Measurements from ENCODE around the gene ADSS1.

Gene ADSS1

DNA sequence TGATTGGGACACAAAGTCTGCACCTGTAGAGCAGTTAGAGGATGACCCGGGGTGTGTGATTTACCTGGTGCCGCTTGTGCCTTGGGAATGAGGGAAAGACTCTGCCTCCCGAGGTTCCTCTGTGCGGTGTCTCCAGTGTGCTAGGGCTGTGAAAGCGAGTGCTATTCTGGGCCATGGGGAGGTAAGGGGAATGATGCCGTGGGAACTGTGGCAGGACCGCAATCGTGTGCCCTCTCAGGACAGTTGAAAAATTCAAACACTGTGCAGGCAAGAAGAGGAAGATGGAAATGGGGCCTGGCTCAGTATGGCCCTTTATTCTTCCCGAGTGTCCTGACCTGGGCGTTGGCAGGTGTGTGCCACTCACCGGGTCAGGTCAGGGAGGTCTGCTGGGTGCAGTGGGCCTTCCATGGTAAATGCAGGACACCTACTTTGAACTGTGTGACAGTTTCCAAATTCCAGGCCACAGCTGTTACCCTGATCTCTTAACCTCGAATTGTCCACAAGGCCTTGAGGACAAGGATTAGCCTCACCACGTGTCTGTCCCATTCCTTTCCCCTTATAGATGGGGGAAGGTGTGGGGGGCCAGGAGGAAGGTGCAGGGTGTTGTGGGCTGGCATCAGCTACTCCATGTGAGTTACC lies 30.3 kb downstream of the ADSS1 start:
- TF ChIP-seq, protein P1, sequence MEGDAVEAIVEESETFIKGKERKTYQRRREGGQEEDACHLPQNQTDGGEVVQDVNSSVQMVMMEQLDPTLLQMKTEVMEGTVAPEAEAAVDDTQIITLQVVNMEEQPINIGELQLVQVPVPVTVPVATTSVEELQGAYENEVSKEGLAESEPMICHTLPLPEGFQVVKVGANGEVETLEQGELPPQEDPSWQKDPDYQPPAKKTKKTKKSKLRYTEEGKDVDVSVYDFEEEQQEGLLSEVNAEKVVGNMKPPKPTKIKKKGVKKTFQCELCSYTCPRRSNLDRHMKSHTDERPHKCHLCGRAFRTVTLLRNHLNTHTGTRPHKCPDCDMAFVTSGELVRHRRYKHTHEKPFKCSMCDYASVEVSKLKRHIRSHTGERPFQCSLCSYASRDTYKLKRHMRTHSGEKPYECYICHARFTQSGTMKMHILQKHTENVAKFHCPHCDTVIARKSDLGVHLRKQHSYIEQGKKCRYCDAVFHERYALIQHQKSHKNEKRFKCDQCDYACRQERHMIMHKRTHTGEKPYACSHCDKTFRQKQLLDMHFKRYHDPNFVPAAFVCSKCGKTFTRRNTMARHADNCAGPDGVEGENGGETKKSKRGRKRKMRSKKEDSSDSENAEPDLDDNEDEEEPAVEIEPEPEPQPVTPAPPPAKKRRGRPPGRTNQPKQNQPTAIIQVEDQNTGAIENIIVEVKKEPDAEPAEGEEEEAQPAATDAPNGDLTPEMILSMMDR (conservative IDR thresholded peaks at IDR 0.05; ENCODE audit: low read depth, low read length): no peak
- no peak for DNase-seq (ENCODE audit: low read depth)
- peak overlapping the region; percentile 99 for H3K4me3 ChIP-seq (ENCODE audit: low read depth, low read length)

DNA sequence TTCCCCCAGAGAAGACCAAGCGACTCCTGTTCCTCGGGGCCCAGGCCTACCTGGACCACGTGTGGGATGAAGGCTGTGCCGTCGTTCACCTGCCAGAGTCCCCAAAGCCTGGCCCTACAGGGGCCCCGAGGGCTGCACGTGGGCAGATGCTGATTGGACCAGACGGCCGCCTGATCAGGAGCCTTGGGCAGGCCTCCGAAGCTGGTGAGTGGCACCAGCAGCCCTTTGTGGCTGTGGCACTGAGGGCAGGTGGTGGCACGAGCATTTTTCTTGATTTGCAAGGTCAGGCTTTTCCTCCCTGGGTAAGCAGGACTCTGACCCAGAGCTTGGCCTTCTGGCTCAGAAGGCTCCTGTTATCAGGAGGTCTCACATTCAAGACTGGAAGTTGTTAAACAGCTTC lies 31.6 kb downstream of the ADSS1 start:
- no peak for DNase-seq (ENCODE audit: low read depth)
- no peak overlapping the region for H3K4me3 ChIP-seq (ENCODE audit: low read depth, low read length)
- TF ChIP-seq, protein P1 (conservative IDR thresholded peaks at IDR 0.05; ENCODE audit: low read depth, low read length): no peak

DNA sequence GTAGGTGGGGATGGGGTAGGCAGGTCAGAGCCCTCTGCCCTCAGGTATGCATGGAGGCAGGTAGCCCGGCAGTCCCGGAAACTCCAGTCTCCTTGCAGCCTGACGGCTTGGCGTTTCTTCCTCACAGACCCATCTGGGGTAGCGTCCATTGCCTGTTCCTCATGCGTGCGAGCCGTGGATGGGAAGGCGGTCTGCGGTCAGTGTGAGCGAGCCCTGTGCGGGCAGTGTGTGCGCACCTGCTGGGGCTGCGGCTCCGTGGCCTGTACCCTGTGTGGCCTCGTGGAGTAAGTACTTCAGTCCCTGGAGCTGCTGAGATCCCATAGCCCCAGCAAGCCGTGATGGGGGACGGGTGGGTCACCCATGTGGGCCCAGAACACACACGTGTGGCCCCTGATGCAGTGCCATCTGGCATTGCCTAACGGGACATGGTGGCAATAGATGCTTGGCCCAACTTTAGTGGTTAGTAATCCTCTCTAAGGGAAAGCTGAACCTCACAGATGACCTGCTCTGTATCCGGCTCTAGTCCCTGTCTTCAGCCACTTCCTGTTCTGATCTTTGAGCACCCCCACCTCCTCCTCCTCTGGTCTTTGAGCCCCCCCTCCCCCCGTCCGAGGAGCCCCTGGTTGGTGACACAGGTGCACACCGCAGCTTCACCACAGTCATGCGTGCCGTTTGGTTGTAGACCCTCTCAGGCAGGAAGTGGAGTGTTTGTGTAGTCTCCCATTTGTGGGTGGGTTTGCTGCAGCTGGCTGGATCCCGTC lies 32.6 kb downstream of the ADSS1 start:
- no peak overlapping the region for H3K4me3 ChIP-seq (ENCODE audit: low read depth, low read length)
- DNase-seq (ENCODE audit: low read depth): no peak
- TF ChIP-seq, protein P1 (conservative IDR thresholded peaks at IDR 0.05; ENCODE audit: low read depth, low read length): no peak

DNA sequence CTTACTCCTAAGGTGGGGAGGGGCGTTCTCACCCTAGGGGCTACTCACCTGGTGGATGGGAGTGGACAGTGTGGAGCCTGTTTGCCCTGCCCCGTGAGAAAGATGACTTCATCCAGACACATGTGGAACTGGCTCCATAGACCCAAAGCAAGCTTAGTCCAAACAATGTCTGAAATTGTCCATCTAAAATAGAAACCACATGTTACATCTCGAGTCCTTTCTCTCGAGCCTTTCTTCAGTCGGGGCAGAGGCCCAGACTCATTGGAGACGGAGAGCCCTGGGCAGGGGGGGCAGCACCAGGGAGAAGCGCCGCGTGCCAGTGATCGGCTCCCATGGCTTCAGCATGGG lies 33.2 kb downstream of the ADSS1 start:
- DNase-seq (ENCODE audit: low read depth): no peak
- TF ChIP-seq, protein P1 (conservative IDR thresholded peaks at IDR 0.05; ENCODE audit: low read depth, low read length): no peak
- no peak overlapping the region for H3K4me3 ChIP-seq (ENCODE audit: low read depth, low read length)

DNA sequence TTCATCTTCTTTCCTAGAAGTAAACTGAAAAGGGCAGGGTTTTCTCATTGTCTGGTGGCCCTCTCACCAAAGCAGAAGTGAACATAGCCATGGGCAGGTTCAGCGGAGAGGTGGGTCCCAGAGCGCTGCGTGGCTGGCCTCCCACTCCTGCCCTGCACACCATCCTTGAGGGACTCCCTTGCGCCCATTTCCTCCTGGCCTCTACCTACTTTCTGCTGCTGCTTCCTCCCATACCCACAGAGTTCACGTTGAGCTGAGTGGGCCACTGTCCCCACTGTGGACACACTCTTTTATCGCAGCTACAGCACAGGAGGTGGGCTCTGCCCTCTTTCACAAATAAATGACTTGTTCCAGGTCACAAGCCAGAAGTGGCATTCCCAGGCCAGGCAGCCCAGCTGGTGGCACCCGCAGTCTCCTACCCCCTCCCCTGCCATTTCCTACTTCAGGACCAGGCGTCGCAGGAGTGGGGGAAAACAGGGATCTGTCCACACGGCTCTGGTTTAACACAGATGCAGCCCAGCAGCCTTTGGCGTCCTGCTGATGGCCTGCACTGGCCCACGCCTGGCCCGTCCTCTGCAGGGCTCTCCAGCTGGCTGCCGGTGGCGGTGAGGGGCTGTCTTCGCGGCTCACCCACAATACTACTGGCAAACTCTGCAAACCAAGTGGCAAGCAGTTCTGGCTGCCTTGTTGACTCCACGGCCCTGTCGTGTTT lies 33.8 kb downstream of the ADSS1 start:
- no peak for DNase-seq (ENCODE audit: low read depth)
- H3K4me3 ChIP-seq (ENCODE audit: low read depth, low read length): no peak overlapping the region
- TF ChIP-seq, protein P1 (conservative IDR thresholded peaks at IDR 0.05; ENCODE audit: low read depth, low read length): no peak

DNA sequence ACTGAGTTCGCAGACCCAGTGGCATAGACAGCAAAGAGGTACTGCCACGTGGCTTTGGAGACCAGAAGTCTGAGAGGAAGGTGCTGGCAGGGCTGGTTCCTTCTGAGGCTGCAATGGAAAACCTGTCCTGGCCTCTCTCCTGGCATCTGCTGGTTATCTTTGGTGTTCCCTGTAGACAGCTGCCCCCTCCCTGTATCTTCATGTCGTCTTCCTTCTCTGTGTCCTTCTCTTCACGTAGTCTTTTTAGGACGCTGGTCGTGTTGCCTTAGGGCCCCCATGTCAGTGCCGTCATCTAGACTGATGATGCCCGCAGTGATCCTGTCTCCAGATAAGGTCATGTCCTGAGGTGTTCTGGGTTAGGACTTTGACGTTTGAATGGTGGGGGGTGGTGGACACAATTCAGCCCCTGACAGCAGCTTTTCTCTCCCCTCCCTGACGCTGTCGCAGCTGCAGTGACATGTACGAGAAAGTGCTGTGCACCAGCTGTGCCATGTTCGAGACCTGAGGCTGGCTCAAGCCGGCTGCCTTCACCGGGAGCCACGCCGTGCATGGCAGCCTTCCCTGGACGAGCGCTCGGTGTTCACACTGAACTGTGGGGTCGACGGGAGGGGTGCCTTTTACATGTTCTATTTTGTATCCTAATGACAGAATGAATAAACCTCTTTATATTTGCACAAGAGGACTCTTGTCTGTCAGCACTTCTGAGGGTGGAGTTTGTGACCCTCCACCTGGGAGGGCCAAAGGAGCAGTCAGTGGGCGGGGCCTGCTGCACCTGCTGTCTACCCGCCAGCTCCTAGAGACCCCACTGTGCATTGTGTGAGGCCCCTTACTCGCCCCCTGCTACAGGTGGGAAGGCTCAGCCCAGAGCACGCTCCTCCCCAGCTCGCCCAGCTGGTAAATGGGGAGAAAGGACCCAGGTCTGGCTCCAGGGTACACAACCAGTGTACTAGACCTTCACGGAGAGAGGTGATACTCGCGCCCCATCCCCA lies 35.2 kb downstream of the ADSS1 start:
- no peak overlapping the region for H3K4me3 ChIP-seq (ENCODE audit: low read depth, low read length)
- DNase-seq (ENCODE audit: low read depth): no peak
- TF ChIP-seq, protein P1 (conservative IDR thresholded peaks at IDR 0.05; ENCODE audit: low read depth, low read length): no peak
